ENCODE measurements around the gene ZNF407.

ZNF407 gene

GRCh38 chr18:75009878-75010277 lies 412.2 kb downstream of the ZNF407 start:
- H2AFZ ChIP-seq (ENCODE audit: low read depth) = no peak overlapping the region
- H3K27ac ChIP-seq = no peak overlapping the region
- no peak overlapping the region for H3K4me3 ChIP-seq (IDR thresholded peaks at IDR 0.05; ENCODE audit: insufficient read depth, low read depth, low read length)
- H3K9ac ChIP-seq = no peak overlapping the region
- H3K4me1 ChIP-seq (ENCODE audit: low read depth, poor library complexity, severe bottlenecking) = no peaks in the 10 kb centered on the region
- no peaks in the 10 kb centered on the region for H4K20me1 ChIP-seq (ENCODE audit: insufficient read depth)
- no peaks in the 10 kb centered on the region for H3K79me2 ChIP-seq (ENCODE audit: insufficient read depth, low read depth)
- no peaks in the 10 kb centered on the region for H3K36me3 ChIP-seq (ENCODE audit: insufficient read depth)
- H3K4me2 ChIP-seq = no peak overlapping the region
- TF ChIP-seq CTCF (conservative IDR thresholded peaks at IDR 0.05; ENCODE audit: low read depth, low read length) = no peak
- H3K27me3 ChIP-seq (ENCODE audit: insufficient read depth, low read depth) = no peaks in the 10 kb centered on the region

- Histone ChIP-seq H3K79me2 (ENCODE audit: insufficient read depth, low read depth) (no peaks in the 10 kb centered on the region), H3K4me2 (no peak overlapping the region), H3K4me3 (IDR thresholded peaks at IDR 0.05; ENCODE audit: insufficient read depth, low read depth, low read length) (no peak overlapping the region), H2AFZ (ENCODE audit: low read depth) (no peak overlapping the region), H3K4me1 (ENCODE audit: low read depth, poor library complexity, severe bottlenecking) (no peaks in the 10 kb centered on the region), H3K9ac (no peak overlapping the region), H4K20me1 (ENCODE audit: insufficient read depth) (no peaks in the 10 kb centered on the region), H3K27ac (no peak overlapping the region), H3K36me3 (ENCODE audit: insufficient read depth) (no peaks in the 10 kb centered on the region), H3K27me3 (ENCODE audit: insufficient read depth, low read depth) (no peaks in the 10 kb centered on the region)
- TF ChIP-seq CTCF (conservative IDR thresholded peaks at IDR 0.05; ENCODE audit: low read depth, low read length) = no peak
These were observed 412.6 kb downstream of the ZNF407 start for GRCh38 chr18:75010278-75010677.

DNA sequence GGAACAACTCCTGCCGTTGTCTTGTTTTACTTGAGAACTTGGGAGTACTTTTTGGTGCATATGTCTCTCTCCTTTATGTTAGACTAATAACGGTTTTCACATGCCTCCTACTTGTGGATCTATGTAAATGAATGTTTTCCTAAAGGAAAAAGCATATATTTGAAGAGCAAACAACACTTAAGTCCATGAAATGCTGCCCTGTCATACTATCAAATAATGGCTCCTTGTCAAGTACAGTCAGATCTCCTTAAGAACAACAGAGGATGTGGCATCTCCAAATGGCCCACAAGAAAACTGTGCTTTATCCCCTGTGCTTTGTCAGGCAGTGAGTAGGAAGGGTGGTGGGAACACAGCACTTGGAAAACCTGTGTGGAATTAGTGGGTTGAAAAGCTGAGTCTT lies 413.0 kb downstream of the ZNF407 start:
- Histone ChIP-seq H3K4me1 (ENCODE audit: low read depth, poor library complexity, severe bottlenecking) (no peaks in the 10 kb centered on the region), H3K27me3 (ENCODE audit: insufficient read depth, low read depth) (no peaks in the 10 kb centered on the region), H3K79me2 (ENCODE audit: insufficient read depth, low read depth) (no peaks in the 10 kb centered on the region), H3K9ac (no peak overlapping the region), H2AFZ (ENCODE audit: low read depth) (no peak overlapping the region), H4K20me1 (ENCODE audit: insufficient read depth) (no peaks in the 10 kb centered on the region), H3K4me2 (no peak overlapping the region), H3K4me3 (IDR thresholded peaks at IDR 0.05; ENCODE audit: insufficient read depth, low read depth, low read length) (no peak overlapping the region), H3K36me3 (ENCODE audit: insufficient read depth) (no peaks in the 10 kb centered on the region), H3K27ac (no peak overlapping the region)
- no peak for TF ChIP-seq CTCF (conservative IDR thresholded peaks at IDR 0.05; ENCODE audit: low read depth, low read length)

DNA sequence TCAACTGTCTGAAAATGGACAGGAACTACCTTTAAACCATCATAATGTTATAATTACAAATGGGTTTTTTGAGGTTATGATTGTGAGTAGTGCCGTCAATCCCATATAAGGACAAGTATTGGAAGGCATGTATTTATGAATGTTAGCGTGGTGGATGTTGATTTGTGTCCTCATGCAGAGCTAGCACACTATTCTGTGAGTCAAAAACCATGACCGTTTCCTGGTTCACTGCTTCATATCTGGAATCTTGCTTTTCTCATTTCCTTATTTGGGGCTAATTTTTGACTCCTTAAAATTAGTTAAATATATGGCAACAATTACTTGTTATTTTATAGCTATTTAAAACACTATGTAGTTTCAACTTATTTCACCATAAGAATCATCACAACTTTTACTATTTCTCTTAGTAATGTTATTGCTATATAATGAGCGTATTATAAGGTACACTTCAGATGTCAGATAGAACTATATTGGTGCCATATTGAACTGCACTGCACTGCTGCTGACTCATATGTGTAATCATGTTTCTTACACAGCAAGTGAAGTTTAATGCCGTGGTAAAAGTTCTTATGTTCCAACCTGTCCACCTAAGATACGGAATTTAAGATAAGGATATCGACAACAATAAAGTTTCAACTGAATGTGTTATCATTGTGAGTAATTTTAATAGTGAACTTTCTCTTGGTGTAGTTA lies 418.5 kb downstream of the ZNF407 start:
- H3K79me2 ChIP-seq (ENCODE audit: insufficient read depth, low read depth) = no peaks in the 10 kb centered on the region
- H3K4me1 ChIP-seq (ENCODE audit: low read depth, poor library complexity, severe bottlenecking) = no peaks in the 10 kb centered on the region
- H3K9ac ChIP-seq = no peak overlapping the region
- no peak overlapping the region for H3K4me2 ChIP-seq
- no peaks in the 10 kb centered on the region for H4K20me1 ChIP-seq (ENCODE audit: insufficient read depth)
- no peak overlapping the region for H3K4me3 ChIP-seq (IDR thresholded peaks at IDR 0.05; ENCODE audit: insufficient read depth, low read depth, low read length)
- no peak overlapping the region for H3K27ac ChIP-seq
- no peak for TF ChIP-seq CTCF (conservative IDR thresholded peaks at IDR 0.05; ENCODE audit: low read depth, low read length)
- H2AFZ ChIP-seq (ENCODE audit: low read depth) = no peak overlapping the region
- no peaks in the 10 kb centered on the region for H3K27me3 ChIP-seq (ENCODE audit: insufficient read depth, low read depth)
- H3K36me3 ChIP-seq (ENCODE audit: insufficient read depth) = no peaks in the 10 kb centered on the region

All from KMS-11 (cell line).